ENCODE measurements around the gene LHFPL2. TPM values are rescaled to one million over a fixed set of nuclear protein-coding genes. Genes with fewer than 3 reads are reported as not detected.

Gene LHFPL2
- total RNA-seq, 1 experiment from 2014 or later: 43.6 TPM

DNA sequence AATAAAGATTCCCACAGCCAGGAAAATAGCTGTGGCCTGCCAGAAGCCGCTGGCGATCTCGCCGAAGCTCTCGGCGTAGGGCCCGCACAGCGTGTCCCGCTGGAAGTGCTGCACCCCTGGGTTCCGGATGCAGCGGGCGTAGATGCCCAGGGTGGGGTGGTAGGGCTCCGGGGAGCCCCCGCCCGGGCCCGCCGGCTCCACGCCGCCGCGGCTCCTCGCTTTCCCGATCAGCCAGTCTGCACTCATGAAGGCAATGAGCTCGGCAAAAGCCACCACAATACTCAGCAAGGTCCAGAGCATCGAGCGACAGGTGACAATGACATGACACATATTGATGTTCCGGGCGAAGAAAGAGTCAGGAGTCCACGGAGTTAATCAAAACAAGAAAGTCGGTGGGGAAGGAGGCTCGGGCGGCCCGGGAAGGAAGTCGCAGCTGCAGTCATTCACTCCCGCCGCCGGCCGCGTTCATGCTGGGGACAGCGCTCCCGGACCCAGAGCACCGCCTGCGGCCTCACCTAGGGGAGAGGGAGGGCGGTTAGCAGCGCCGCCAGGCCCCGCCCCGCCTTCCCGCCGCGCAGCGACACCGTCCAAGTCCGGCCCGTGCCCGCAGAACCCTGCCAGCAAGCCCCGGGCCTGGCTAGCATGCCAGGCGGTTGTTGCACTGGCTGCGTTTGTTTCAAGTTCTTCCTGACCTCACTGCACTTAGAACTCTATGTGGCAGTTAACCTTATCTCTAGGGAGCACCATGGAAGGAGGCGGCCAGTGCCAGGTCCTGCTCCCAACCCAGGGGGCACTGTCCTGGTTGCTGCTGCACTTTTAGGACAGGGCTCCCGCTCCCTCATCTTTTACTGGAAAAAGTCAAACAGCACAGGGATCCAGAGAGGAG lies 138.4 kb downstream of the LHFPL2 start:
- no TSS peak for BruUV-seq (replicated peaks)
- no peaks in the 10 kb centered on the region for H3K9me3 Mint-ChIP-seq (ENCODE audit: low read depth, unreplicated experiment)
- CTCF ChIA-PET: interaction anchor here (2.3 kb wide), 1 partner anchor 9 kb away, joined by 7 read pairs; no protein-coding TSS in a partner anchor
- peaks cover 67% of the 10 kb centered on the region for H3K4me1 Mint-ChIP-seq (ENCODE audit: low read depth, unreplicated experiment)
- TF ChIP-seq CTCF (IDR thresholded peaks at IDR 0.05; ENCODE audit: unreplicated experiment): no peak
- peak; percentile 60 for DNase-seq
- H3K27ac Mint-ChIP-seq (ENCODE audit: unreplicated experiment): no peak overlapping the region
- peaks cover 1% of the 10 kb centered on the region for H3K36me3 Mint-ChIP-seq (ENCODE audit: insufficient read depth, unreplicated experiment)
- H3K27me3 Mint-ChIP-seq (ENCODE audit: unreplicated experiment): no peaks in the 10 kb centered on the region
- intact Hi-C loops (cut with micrococcal nuclease; ENCODE audit: unreplicated experiment): no loop called here
- H3K4me3 Mint-ChIP-seq (ENCODE audit: low read depth, unreplicated experiment): peak overlapping the region; percentile 43

DNA sequence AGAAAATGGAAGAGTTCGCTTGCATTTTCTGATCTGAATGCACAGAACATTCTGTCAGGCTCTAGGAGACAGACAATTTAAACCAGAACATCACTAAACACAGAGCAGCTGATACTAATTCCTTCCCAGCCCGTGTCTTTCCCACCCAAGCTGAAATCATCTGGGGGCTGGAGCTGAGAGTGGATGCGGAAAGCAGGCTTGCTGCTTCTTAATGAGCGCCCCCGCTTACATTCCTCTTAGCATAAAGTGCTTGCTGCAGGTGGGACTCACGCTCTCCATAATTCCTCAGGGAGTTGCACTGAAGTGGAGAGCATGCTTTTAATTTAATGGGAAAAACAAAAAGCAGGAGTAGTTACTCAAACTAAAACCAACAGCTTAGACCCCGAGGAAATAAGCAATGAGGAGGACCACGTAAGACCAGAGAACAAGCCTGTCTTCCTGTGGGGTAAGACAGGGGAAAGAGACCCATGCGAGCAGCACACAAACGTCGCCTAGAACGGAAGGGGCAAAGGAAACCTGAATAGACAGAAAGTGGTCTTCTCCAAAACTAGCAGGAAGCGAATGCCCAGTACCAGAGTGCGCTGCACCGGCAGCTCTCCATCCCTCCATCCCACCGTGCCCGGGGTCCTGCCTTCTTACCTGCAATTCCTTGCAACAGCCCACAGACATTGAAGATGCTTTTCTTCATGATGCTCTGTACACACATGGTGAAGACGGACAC lies 139.3 kb downstream of the LHFPL2 start:
- H3K27me3 Mint-ChIP-seq (ENCODE audit: unreplicated experiment): no peaks in the 10 kb centered on the region
- peaks cover 68% of the 10 kb centered on the region for H3K4me1 Mint-ChIP-seq (ENCODE audit: low read depth, unreplicated experiment)
- H3K36me3 Mint-ChIP-seq (ENCODE audit: insufficient read depth, unreplicated experiment): peaks cover 10% of the 10 kb centered on the region
- intact Hi-C loops (cut with micrococcal nuclease; ENCODE audit: unreplicated experiment): no loop called here
- CTCF ChIA-PET: interaction anchor here (1.4 to 2.3 kb wide), 2 partner anchors 10 to 42 kb away, joined by 3 to 7 read pairs; no protein-coding TSS in a partner anchor
- H3K4me3 Mint-ChIP-seq (ENCODE audit: low read depth, unreplicated experiment): peak overlapping the region; percentile 43
- no peak overlapping the region for H3K27ac Mint-ChIP-seq (ENCODE audit: unreplicated experiment)
- DNase-seq: no peak
- BruUV-seq (replicated peaks): no TSS peak
- no peak for TF ChIP-seq CTCF (IDR thresholded peaks at IDR 0.05; ENCODE audit: unreplicated experiment)
- no peaks in the 10 kb centered on the region for H3K9me3 Mint-ChIP-seq (ENCODE audit: low read depth, unreplicated experiment)

GRCh38 chr5:78508186-78508765 lies 140.3 kb downstream of the LHFPL2 start:
- H3K4me1 Mint-ChIP-seq (ENCODE audit: low read depth, unreplicated experiment): peaks cover 78% of the 10 kb centered on the region
- TF ChIP-seq CTCF (IDR thresholded peaks at IDR 0.05; ENCODE audit: unreplicated experiment): no peak
- no peak overlapping the region for H3K27ac Mint-ChIP-seq (ENCODE audit: unreplicated experiment)
- no peaks in the 10 kb centered on the region for H3K9me3 Mint-ChIP-seq (ENCODE audit: low read depth, unreplicated experiment)
- H3K4me3 Mint-ChIP-seq (ENCODE audit: low read depth, unreplicated experiment): peak overlapping the region; percentile 41
- H3K27me3 Mint-ChIP-seq (ENCODE audit: unreplicated experiment): no peaks in the 10 kb centered on the region
- H3K36me3 Mint-ChIP-seq (ENCODE audit: insufficient read depth, unreplicated experiment): peaks cover 10% of the 10 kb centered on the region
- no peak for DNase-seq
- no TSS peak for BruUV-seq (replicated peaks)
- CTCF ChIA-PET: interaction anchor here (1.4 to 2.3 kb wide), 2 partner anchors 11 to 41 kb away, joined by 3 to 7 read pairs; no protein-coding TSS in a partner anchor
- intact Hi-C loops (cut with micrococcal nuclease; ENCODE audit: unreplicated experiment): no loop called here

DNA sequence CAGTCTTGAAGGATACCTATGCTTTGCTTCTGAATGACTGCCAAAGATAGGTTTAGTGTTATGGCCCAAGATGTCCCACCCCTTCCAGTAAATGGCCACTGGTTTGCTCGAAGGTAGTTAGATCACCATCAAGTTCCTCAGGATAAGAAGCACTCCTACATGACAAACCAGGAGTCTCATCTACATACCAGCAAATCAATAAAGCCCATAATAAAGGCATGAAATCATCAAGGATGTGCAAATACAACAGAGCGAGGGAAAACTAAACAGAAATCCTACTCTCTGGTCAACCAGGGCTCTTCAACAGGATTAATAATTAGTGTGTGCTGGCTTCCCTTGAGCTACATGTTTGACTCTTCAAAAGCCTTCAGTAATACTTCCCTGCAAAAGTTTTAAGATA lies 141.0 kb downstream of the LHFPL2 start:
- Mint-ChIP-seq H3K4me1 (ENCODE audit: low read depth, unreplicated experiment) (peaks cover 79% of the 10 kb centered on the region), H3K9me3 (ENCODE audit: low read depth, unreplicated experiment) (no peaks in the 10 kb centered on the region), H3K4me3 (ENCODE audit: low read depth, unreplicated experiment) (peak overlapping the region; percentile 41), H3K27me3 (ENCODE audit: unreplicated experiment) (no peaks in the 10 kb centered on the region), H3K27ac (ENCODE audit: unreplicated experiment) (no peak overlapping the region), H3K36me3 (ENCODE audit: insufficient read depth, unreplicated experiment) (peaks cover 10% of the 10 kb centered on the region)
- no peak for TF ChIP-seq CTCF (IDR thresholded peaks at IDR 0.05; ENCODE audit: unreplicated experiment)
- CTCF ChIA-PET: interaction anchor here (1.4 to 2.3 kb wide), 2 partner anchors 11 to 40 kb away, joined by 3 to 7 read pairs; no protein-coding TSS in a partner anchor
- no TSS peak for BruUV-seq (replicated peaks)
- DNase-seq: no peak
- intact Hi-C loops (cut with micrococcal nuclease; ENCODE audit: unreplicated experiment): no loop called here

Measured in Calu3 (cell line).